ENCODE data around the gene SEMA3E. TPM values are rescaled to one million over a fixed set of nuclear protein-coding genes. Genes with fewer than 3 reads are reported as not detected.
A peak's percentile ranks its signal among the peaks of the same experiment; 100 is the strongest.

Gene SEMA3E
- total RNA-seq, 1 experiment from 2014 or later = 0.20 TPM

DNA sequence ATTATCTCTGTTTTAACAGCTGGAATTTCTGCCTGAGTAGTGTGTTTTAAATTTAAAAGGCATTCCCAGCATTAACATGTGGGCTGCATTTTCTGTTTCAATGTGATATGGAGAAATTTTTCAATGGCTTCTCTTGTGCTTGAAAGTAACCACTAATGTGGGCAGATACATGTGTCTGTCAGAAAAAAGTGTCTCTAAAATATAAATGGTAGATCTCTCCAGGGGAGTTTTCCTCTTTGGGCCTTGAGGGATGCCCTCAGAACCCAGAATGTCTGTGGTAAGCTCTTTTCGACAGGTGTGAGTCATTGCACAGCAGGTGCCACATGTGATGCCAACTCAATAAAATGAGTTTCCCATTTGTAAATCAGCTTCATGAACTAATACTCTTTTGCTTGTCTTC is 221.1 kb downstream of the SEMA3E start:
- TF ChIP-seq, protein P1, sequence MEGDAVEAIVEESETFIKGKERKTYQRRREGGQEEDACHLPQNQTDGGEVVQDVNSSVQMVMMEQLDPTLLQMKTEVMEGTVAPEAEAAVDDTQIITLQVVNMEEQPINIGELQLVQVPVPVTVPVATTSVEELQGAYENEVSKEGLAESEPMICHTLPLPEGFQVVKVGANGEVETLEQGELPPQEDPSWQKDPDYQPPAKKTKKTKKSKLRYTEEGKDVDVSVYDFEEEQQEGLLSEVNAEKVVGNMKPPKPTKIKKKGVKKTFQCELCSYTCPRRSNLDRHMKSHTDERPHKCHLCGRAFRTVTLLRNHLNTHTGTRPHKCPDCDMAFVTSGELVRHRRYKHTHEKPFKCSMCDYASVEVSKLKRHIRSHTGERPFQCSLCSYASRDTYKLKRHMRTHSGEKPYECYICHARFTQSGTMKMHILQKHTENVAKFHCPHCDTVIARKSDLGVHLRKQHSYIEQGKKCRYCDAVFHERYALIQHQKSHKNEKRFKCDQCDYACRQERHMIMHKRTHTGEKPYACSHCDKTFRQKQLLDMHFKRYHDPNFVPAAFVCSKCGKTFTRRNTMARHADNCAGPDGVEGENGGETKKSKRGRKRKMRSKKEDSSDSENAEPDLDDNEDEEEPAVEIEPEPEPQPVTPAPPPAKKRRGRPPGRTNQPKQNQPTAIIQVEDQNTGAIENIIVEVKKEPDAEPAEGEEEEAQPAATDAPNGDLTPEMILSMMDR (IDR thresholded peaks at IDR 0.05; ENCODE audit: insufficient read depth in 1 of 2, low read depth in 1 of 2, low read length in 1 of 2, severe bottlenecking in 1 of 2, unreplicated experiment in 1 of 2) = no peak
- H3K9me3 ChIP-seq = no peaks in the 10 kb centered on the region
- H3K4me1 ChIP-seq = no peaks in the 10 kb centered on the region
- Mint-ChIP-seq H3K4me3 (ENCODE audit: unreplicated experiment) (no peak overlapping the region), H3K27me3 (ENCODE audit: insufficient read depth, unreplicated experiment) (peaks cover 2% of the 10 kb centered on the region), H3K9me3 (ENCODE audit: unreplicated experiment) (no peaks in the 10 kb centered on the region), H3K4me1 (ENCODE audit: low read depth, unreplicated experiment) (no peaks in the 10 kb centered on the region), H3K27ac (ENCODE audit: unreplicated experiment) (no peak overlapping the region), H3K36me3 (ENCODE audit: insufficient read depth, unreplicated experiment) (no peaks in the 10 kb centered on the region)
- H3K36me3 ChIP-seq (ENCODE audit: control insufficient read depth, insufficient read depth, low read length) = no peaks in the 10 kb centered on the region
- H3K27me3 ChIP-seq (replicated peaks; ENCODE audit: control insufficient read depth, insufficient read depth, low read length) = no peaks in the 10 kb centered on the region
- H3K4me3 ChIP-seq (ENCODE audit: low read depth, low read length) = no peak overlapping the region
- CTCF ChIA-PET = no interaction called here
- no peak for DNase-seq
- POLR2A ChIA-PET = no interaction called here
- BruUV-seq (replicated peaks) = no TSS peak
- intact Hi-C loops (cut with micrococcal nuclease; ENCODE audit: unreplicated experiment) = loop anchor here (5.0 kb wide), 1 partner anchor 84 kb away; no protein-coding TSS in a partner anchor

DNA sequence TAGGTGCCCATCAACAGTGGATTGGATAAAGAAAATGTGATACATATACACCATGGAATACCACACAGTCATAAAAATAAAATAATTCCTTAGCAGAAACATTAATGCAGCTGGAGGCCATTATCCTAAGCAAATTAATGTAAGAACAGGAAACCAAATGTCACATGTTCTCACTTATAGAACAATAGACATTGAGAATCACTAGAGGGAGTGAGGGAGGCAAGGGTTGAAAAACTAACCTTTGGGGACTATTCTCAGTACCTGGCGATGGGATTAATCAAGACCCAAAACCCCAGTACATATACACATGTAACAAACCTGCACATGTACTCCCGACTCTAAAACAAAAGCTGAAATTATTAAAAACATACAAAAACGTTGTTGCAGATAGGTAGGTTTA is 222.6 kb downstream of the SEMA3E start:
- H3K27ac Mint-ChIP-seq (ENCODE audit: unreplicated experiment) = no peak overlapping the region

DNA sequence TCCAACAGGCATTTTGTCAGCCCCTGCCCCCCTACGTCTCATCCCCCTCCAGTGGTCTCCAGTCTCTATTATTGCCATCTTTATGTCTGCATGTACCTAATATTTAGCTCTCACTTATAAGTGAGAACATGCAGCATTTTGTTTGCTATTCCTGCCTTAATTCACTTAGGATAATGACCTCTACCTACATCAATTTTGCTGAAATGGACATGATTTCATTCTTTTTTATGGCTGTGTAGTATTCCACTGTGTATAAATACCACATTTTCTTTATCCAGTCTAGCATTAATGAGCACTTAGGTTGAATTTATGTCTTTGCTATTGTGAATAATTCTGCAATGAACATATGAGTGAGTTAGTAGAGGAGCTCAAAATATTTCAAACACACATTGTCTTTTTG is 229.9 kb downstream of the SEMA3E start:
- Mint-ChIP-seq H3K27me3 (ENCODE audit: insufficient read depth, unreplicated experiment) (no peaks in the 10 kb centered on the region), H3K4me3 (ENCODE audit: unreplicated experiment) (no peak overlapping the region), H3K9me3 (ENCODE audit: unreplicated experiment) (no peaks in the 10 kb centered on the region), H3K4me1 (ENCODE audit: low read depth, unreplicated experiment) (no peaks in the 10 kb centered on the region), H3K36me3 (ENCODE audit: insufficient read depth, unreplicated experiment) (no peaks in the 10 kb centered on the region), H3K27ac (ENCODE audit: unreplicated experiment) (no peak overlapping the region)
- DNase-seq = no peak
- intact Hi-C loops (cut with micrococcal nuclease; ENCODE audit: unreplicated experiment) = no loop called here
- TF ChIP-seq, protein P1 (IDR thresholded peaks at IDR 0.05; ENCODE audit: insufficient read depth in 1 of 2, low read depth in 1 of 2, low read length in 1 of 2, severe bottlenecking in 1 of 2, unreplicated experiment in 1 of 2) = no peak
- POLR2A ChIA-PET = no interaction called here
- BruUV-seq (replicated peaks) = no TSS peak
- Histone ChIP-seq H3K4me3 (ENCODE audit: low read depth, low read length) (no peak overlapping the region), H3K36me3 (ENCODE audit: control insufficient read depth, insufficient read depth, low read length) (no peaks in the 10 kb centered on the region), H3K9me3 (no peaks in the 10 kb centered on the region), H3K27me3 (replicated peaks; ENCODE audit: control insufficient read depth, insufficient read depth, low read length) (no peaks in the 10 kb centered on the region), H3K4me1 (no peaks in the 10 kb centered on the region)
- CTCF ChIA-PET = no interaction called here

More for the DNA sequence above, 222.6 kb downstream of the SEMA3E start:
- Mint-ChIP-seq H3K36me3 (ENCODE audit: insufficient read depth, unreplicated experiment) (no peaks in the 10 kb centered on the region), H3K4me3 (ENCODE audit: unreplicated experiment) (no peak overlapping the region), H3K9me3 (ENCODE audit: unreplicated experiment) (no peaks in the 10 kb centered on the region), H3K4me1 (ENCODE audit: low read depth, unreplicated experiment) (no peaks in the 10 kb centered on the region), H3K27me3 (ENCODE audit: insufficient read depth, unreplicated experiment) (peaks cover 2% of the 10 kb centered on the region)
- TF ChIP-seq, protein P1 (IDR thresholded peaks at IDR 0.05; ENCODE audit: insufficient read depth in 1 of 2, low read depth in 1 of 2, low read length in 1 of 2, severe bottlenecking in 1 of 2, unreplicated experiment in 1 of 2) = peak in 1 of 2 experiments; percentile 10
- intact Hi-C loops (cut with micrococcal nuclease; ENCODE audit: unreplicated experiment) = loop anchor here (1.0 to 5.0 kb wide), 2 partner anchors 49 to 86 kb away; no protein-coding TSS in a partner anchor
- H3K36me3 ChIP-seq (ENCODE audit: control insufficient read depth, insufficient read depth, low read length) = no peaks in the 10 kb centered on the region
- CTCF ChIA-PET = no interaction called here
- H3K4me3 ChIP-seq (ENCODE audit: low read depth, low read length) = no peak overlapping the region
- POLR2A ChIA-PET = no interaction called here
- no peaks in the 10 kb centered on the region for H3K9me3 ChIP-seq
- DNase-seq = no peak
- no peaks in the 10 kb centered on the region for H3K27me3 ChIP-seq (replicated peaks; ENCODE audit: control insufficient read depth, insufficient read depth, low read length)
- BruUV-seq (replicated peaks) = no TSS peak
- H3K4me1 ChIP-seq = no peaks in the 10 kb centered on the region
